OCI-LY7 (cell line): Measurements from ENCODE around the gene GABRB3.

Source experiments
- CTCF ChIP-seq: fragments of 200-600 bp; sonication (generic); conservative IDR thresholded peaks from 2 replicates; pipeline ENCODE4 v1.5.1; 2014; ENCODE audit warnings: mild to moderate bottlenecking, antibody characterized with exemption, low read length, moderate library complexity, mixed read lengths
- EZH2phosphoT487 ChIP-seq: fragments of 200-600 bp; sonication (generic); IDR thresholded peaks from 2 replicates; pipeline ENCODE4 v1.6.1; 2018; ENCODE audit warnings: low read depth, borderline replicate concordance, mild to moderate bottlenecking, mixed run types, antibody characterized with exemption, low read length, moderate library complexity, mixed read lengths

DNA sequence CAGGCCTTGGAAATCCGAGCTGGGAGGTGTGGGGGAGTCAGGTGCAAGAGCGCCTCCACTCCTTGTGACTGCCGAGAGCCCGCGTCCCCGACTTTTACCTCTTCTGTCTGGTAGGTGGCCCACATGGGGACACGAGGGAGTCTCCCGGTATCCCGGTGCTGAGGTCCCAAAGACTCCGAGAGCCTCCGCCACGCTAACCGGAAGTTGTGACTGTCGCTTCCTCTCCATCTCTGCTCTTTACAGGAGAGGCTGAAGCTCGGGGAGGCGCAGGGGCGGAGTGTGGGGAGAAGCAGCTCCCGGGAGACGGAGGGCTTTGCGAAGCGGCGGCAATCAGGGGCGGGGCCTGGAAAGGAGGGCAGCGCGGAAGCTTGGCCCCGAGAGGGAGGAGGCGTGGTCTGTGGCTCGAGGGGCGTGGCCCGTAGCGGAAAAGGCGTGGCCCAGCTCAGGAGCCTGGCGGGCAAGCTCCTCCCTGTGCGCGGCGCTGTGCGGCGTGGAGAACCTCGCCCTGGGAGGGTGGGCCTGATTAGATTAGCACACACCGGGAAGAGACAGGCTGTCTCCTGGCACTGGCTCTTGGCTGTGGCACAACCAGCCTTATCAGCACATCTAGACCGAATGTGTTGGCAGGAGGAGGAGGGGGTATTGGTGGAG lies 143.9 kb downstream of the GABRB3 start:
- TF ChIP-seq CTCF = 0 out of 2 replicates have a peak, but pooled peaks have one; percentile 26
- TF ChIP-seq EZH2phosphoT487 = no peak
